HG03558 (cell line): ENCODE data around the gene UNC13D.
"Not testable (repeated sequence)": the region's sequence is repeated elsewhere in the genome, so short reads cannot be mapped to it uniquely, and the experiment has no call there.

ENCODE experiments used
- ATAC-seq: cut with Tn5 transposase; IDR thresholded peaks from one replicate; pipeline ENCODE4 v1.9.1; 2021; ENCODE audit warnings: moderate number of reproducible peaks; ENCODE audit not compliant: unreplicated experiment; ENCODE audit errors: extremely low read depth

UNC13D gene

DNA sequence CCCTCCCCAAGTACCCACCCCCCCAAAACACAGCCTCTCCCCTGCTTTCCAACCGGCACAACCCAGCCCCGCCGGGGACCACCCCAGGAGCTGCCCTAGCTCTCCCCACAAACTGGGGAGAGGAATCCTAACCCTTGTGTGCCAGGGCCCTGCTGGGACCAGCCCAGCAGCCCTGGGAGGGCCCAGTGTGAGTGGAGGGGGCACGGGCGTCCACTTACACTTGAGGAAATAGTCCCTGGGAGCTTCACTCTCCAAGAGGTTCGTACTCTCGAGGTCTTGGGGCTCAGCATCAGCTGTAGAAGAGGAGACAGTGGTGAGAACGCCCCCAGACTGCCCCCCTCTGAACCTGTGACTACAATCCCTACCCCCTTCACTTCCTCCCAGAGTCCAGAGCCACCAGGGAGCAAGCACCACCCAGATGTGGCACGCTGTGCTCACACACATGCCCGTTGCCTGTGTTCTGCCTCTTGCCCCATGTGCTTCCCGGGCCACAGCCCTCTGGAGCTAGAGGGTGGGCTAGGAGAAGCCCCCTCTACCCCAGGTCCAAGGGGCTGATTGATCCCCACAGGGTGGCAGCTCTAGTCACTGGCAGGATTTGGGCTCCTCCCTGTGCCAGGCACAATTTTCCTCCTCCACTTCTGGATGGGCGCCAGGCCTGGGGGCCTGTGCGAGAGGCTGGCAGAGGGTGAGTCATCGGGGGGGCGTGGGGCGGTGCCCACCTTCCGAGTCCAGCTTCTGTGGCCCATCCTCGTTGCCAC is 31.2 kb upstream of the UNC13D start:
- ATAC-seq: no peak

DNA sequence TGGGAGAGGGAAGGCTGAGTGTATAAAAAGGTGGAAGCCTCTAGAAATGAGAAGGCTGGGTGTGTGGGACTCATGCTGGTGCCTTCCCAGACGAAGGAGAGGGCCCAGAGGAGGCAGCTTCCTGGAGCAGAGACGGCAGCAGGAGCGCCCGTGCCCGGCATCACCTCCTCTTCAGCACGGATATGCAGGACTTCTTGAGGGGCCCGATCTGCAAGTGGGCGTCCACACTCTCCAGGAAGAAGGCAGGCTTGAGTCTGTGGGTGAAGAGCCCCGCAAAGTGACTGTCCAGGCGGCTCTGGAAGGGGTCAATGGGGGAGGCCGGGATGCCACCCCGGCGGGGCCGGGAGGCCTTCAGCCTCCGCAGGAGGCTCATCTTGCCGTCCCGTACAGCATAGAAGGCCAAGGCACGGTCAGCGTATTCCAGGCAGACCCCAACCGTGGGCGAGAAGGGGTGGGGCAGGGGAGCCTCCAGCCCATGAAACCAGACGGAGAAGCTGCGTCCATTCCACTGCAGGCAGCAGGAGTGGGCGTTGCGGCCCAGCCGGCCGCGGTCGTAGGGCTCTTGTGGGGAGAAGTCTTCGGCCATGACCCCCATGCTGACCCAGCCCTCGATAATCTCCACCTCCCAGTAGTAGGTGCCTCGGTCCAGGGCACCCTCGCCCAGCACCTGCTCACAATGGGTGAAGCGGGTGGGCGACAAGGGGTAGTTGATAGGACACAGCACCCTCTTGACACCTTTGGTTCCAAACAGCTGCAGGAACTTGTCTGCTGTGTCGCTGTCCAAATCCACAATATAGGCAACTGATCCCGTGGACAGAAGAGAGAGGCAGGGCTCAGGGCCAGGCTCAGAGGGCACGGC is 30.3 kb upstream of the UNC13D start:
- ATAC-seq: no peak

GRCh38 chr17:75873587-75874322 is 29.6 kb upstream of the UNC13D start:
- ATAC-seq: no peak

- ATAC-seq: no peak
Observed at GRCh38 chr17:75872434-75873351, 28.5 kb upstream of the UNC13D start.

- not testable (repeated sequence) for ATAC-seq
Observed at GRCh38 chr17:75870228-75870627, 26.0 kb upstream of the UNC13D start.

DNA sequence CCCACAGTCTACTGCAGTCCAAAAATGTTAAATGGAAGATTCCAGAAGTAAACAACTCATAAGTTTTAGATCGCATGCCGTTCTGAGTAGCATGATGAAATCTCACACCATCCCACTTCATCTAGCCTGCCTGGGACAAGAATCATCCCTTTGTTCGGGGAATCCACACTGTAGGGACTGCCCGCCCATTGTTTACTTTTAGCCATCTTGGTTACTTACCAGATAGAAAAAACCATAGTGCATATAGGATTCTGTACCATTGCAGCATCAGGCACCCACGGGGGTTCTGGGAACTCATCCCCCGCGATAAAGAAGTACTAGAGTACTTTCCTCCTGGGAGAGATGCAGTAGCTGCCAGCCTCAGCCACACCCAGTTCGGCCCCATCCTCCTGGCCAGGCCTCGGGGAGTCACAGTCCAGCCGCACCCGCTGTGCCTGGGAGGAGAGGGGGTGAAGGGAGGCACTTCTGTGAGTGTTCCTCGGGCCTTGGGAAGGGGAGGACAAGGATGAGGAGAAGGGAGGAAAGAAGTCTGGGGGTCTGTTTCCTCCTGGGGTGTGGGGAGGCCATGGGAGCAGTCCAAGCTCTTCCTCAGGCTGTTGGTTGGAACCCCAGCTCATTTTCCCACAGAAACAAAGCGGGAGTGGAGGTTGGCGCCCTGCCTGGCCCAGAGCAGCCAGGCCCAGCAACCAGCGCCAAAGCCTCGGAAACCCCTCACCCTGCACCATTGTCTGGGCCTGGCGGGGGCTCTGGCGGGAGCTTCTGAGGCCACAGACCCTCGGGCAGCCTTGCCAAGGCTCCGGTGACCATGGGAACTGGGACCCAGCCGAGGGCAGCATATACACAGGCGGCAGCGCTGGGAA is 25.3 kb upstream of the UNC13D start:
- ATAC-seq: no peak

DNA sequence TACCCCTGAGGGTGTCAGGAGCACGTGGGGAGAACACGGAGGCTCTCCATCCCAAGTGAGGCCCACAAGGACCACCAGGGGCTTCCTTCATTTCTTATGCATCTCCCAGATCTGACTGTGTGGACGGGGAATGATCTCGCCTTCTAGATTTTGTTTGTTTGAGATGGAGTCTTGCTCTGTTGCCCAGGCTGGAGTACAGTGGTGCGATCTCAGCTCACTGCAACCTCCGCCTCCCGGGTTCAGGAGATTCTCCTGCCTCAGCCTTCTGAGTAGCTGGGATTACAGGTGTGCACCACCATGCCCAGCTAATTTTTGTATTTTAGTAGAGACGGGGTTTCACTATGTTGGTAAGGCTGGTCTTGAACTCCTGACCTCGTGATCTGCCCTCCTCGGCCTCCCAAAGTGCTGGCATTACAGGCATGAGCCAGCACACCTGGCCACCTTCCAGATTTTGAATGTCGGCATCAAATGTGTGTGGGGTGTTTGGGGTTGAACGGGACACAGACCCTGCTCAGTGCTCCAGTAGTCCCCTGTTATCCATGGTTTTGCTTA is 24.6 kb upstream of the UNC13D start:
- ATAC-seq: not testable (repeated sequence)

DNA sequence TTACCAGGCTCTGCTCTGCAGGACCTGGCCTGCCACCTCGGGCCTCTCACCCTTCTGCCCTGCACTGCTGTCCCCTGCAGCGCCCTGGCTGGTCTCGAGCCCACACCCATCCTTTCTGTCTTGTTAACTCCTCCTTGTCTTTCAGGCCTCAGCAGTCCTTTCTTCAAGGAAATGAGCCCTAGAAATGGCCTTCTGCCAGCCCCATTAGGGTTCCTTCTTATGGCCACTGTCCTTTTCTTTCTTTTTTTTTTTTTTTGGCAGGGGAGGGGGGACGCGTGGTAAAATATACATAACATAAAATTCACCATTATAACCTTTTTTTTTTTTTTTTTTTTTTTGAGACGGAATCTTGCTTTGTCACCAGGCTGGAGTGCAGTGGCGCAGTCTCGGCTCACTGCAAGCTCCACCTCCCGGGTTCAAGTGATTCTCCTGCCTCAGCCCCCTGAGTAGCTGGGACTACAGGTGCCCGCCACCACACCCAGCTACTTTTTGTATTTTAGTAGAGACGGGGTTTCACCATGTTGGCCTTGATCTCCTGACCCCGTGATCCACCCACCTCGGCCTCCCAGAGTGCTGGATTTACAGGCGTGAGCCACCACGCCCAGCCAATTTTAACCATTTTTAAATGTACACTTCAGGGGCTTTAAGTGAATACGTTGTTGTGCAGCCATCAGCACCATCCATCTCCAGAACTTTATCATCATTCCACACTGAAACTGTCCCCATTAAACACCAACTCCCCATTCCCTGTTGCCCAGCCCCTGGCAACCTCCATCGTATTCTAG is 21.4 kb upstream of the UNC13D start:
- ATAC-seq: not testable (repeated sequence)

GRCh38 chr17:75864887-75865286 is 20.7 kb upstream of the UNC13D start:
- ATAC-seq: not testable (repeated sequence)

- ATAC-seq: no peak
Observed at GRCh38 chr17:75864448-75864871, 20.3 kb upstream of the UNC13D start.

- no peak for ATAC-seq
Observed at GRCh38 chr17:75861927-75862317, 17.7 kb upstream of the UNC13D start.

DNA sequence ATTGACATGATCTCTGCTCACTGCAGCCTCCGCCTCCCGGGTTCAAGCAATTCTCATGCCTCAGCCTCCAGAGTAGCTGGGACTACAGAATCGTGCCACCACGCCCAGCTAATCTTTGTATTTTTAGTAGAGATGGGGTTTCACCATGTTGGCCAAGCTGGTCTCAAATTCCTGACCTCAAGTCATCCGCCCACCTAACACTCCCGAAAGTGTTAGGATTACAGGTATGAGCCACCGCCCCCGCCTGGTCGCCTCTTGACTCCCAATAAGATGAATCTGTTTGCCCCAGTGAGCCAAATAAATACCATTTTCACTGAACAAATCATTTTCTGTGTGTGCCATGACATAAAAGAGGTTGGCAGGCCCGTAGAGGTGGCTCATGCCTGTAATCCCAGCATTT is 15.2 kb upstream of the UNC13D start:
- ATAC-seq: not testable (repeated sequence)

DNA sequence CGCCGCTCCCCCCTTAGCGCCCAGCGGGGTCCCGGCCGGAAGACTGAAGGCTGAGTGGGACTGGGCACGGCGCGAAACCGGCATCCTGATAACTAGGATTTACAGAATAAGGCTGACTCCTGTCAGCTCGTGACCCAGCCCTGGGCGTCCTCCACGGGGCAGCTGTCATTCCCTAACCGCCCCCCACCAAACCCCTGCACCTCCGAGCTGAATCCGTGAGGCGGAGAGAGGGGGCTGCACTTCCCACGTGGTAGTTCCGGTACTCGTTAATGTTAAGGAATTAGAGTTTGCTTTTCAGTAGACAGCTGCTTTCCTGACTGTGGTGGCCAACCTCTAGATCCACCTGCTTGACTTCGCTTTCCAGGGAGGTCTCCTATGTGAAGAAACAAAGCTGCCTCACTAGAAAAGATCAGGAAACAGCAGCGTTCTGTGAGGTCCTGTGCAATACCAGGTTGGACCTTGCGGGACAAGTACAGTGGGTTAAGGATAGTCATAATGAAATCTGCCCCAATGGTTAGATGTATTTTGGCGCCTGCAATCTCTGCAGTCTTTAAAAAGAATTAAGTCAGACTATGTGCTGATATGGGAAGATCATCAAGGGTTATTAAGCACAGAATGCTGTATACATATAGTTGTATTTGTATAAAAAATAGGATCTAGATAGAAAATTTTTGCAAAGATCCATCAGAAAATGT is 12.0 kb upstream of the UNC13D start:
- no peak for ATAC-seq

DNA sequence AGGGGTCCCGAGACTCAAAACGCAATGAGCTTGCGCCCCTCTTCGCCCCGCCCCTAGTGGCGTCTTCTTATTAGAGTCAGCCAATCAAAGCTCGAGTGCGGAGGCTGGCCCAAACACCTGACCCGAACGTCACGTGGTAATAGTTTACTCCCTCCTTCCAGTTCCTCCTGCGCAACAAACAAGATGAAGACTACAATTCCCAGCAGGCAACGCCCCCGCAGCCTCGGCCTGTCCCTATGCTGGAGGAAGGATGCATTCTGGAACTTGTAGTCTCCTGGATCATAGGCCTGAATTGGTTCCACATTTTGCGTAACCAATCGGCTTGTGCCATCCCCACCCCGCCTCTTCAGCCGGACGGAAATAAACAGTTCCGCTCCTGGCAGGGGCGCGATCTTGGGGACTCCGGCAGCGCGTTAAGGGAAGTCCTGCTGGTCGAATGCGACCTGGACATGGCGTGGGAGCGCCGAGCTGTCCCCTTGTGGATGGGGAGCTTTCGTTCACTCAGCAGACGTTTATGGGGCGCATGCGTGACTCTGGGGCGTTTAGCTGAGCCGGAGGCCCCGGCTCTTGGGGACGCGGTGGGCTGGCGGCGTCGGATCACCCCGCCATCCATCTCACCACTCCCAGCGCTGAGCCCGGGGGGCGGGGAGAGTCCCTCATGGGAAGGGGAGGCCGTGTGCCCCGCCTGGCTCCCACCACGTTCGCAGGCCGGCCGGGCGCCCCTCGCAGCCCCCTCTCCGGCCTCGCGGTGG is 11.3 kb upstream of the UNC13D start, which contains the start of gene WBP2:
Gene WBP2 (minus strand): TSS at position 26 of the 752 bp plus-strand sequence. CDS start 38 bp downstream, outside the sequence.
- ATAC-seq: peak; percentile 82

DNA sequence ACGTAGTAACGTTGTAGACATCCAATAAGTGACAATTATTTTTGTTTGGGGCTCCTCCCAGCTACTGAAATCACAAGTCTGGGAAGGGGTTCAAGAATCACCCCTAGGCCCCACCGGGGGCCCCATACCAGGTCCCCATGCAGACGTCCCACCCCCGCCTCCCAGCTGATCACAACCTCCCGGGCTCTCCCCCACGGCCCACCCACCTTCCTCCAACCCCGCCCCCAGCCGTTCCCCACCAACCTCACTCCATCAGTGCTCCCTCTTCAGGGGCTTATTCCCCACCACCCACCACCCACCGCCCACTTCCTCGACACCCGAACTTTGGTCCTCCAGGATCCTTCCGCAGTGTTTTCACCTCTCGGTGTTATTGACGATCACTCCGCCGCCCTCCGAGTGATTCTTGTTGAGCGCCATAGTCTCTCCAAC is 10.7 kb upstream of the UNC13D start:
- no peak for ATAC-seq

DNA sequence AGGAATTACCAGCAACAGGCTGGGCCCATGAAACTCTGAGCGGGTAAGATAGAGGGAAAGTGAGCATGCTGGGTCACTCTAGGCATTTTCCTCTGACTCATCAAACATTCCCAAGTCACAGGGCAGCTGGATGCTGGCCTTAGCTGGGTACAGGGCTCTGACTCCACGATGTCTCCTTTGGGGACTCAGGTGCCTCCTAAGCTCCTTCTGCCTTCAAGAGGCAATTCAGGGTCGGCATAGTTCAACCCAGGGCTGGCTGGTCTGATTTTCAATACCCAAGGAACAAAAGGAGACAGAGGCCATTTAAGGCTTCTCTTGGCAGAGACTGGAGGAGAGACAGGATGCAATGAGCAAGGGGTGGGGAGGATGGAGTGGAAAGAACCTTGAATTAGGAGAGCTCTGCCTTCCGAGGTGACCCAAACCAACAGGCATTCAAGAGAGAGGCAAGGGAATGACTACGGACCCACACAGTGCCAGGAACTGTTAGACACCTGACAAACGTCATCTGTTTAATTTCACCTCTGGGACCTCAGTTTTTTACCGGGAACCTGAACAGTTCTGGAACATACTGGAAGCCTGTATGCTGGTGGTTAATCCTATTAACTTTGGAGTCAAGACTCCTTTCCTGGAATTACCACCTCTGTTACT is 10.0 kb upstream of the UNC13D start:
- ATAC-seq: no peak
